ENCODE data around the gene ZFYVE21. TPM values are rescaled to one million over a fixed set of nuclear protein-coding genes. Genes with fewer than 3 reads are reported as not detected.

The ZFYVE21 gene
- total RNA-seq, 1 donor from 2014 or later: 48.1 TPM

GRCh38 chr14:103707329-103708263 is 8.0 kb upstream of the ZFYVE21 start:
- no peak for TF ChIP-seq CTCF (IDR thresholded peaks at IDR 0.05; ENCODE audit: unreplicated experiment)
- peaks cover 29% of the 10 kb centered on the region for H3K36me3 Mint-ChIP-seq (ENCODE audit: low read depth, unreplicated experiment)
- H3K27me3 Mint-ChIP-seq (ENCODE audit: unreplicated experiment): peaks cover 44% of the 10 kb centered on the region

GRCh38 chr14:103708750-103709187 is 6.8 kb upstream of the ZFYVE21 start:
- Mint-ChIP-seq H3K4me1 (ENCODE audit: unreplicated experiment) (peaks cover 38% of the 10 kb centered on the region), H3K36me3 (ENCODE audit: low read depth, unreplicated experiment) (peaks cover 20% of the 10 kb centered on the region), H3K9me3 (ENCODE audit: unreplicated experiment) (no peaks in the 10 kb centered on the region), H3K4me3 (ENCODE audit: unreplicated experiment) (peak overlapping the region; percentile 66), H3K27me3 (ENCODE audit: unreplicated experiment) (peaks cover 42% of the 10 kb centered on the region), H3K27ac (ENCODE audit: unreplicated experiment) (peak overlapping the region; percentile 83)
- no peak for TF ChIP-seq CTCF (IDR thresholded peaks at IDR 0.05; ENCODE audit: unreplicated experiment)
- no peak for DNase-seq (ENCODE audit: low spot score)

More at GRCh38 chr14:103707329-103708263, 8.0 kb upstream of the ZFYVE21 start:
- no peak for DNase-seq (ENCODE audit: low spot score)
- Mint-ChIP-seq H3K9me3 (ENCODE audit: unreplicated experiment) (no peaks in the 10 kb centered on the region), H3K4me3 (ENCODE audit: unreplicated experiment) (no peak overlapping the region), H3K4me1 (ENCODE audit: unreplicated experiment) (peaks cover 44% of the 10 kb centered on the region), H3K27ac (ENCODE audit: unreplicated experiment) (no peak overlapping the region)

GRCh38 chr14:103709814-103710213 is 5.8 kb upstream of the ZFYVE21 start:
- no peak for DNase-seq (ENCODE audit: low spot score)
- no peak overlapping the region for H3K27ac Mint-ChIP-seq (ENCODE audit: unreplicated experiment)
- H3K9me3 Mint-ChIP-seq (ENCODE audit: unreplicated experiment): no peaks in the 10 kb centered on the region
- peak overlapping the region; percentile 51 for H3K4me3 Mint-ChIP-seq (ENCODE audit: unreplicated experiment)
- peaks cover 40% of the 10 kb centered on the region for H3K27me3 Mint-ChIP-seq (ENCODE audit: unreplicated experiment)
- H3K36me3 Mint-ChIP-seq (ENCODE audit: low read depth, unreplicated experiment): peaks cover 14% of the 10 kb centered on the region
- H3K4me1 Mint-ChIP-seq (ENCODE audit: unreplicated experiment): peaks cover 31% of the 10 kb centered on the region
- TF ChIP-seq CTCF (IDR thresholded peaks at IDR 0.05; ENCODE audit: unreplicated experiment): no peak

GRCh38 chr14:103710771-103711377 is 4.7 kb upstream of the ZFYVE21 start:
- Mint-ChIP-seq H3K4me3 (ENCODE audit: unreplicated experiment) (peak overlapping the region; percentile 56), H3K36me3 (ENCODE audit: low read depth, unreplicated experiment) (peaks cover 12% of the 10 kb centered on the region), H3K27me3 (ENCODE audit: unreplicated experiment) (peaks cover 34% of the 10 kb centered on the region), H3K4me1 (ENCODE audit: unreplicated experiment) (peaks cover 24% of the 10 kb centered on the region), H3K27ac (ENCODE audit: unreplicated experiment) (peak overlapping the region; percentile 61), H3K9me3 (ENCODE audit: unreplicated experiment) (no peaks in the 10 kb centered on the region)
- no peak for DNase-seq (ENCODE audit: low spot score)
- TF ChIP-seq CTCF (IDR thresholded peaks at IDR 0.05; ENCODE audit: unreplicated experiment): no peak
